ENCODE results near the gene NTNG2.

DNA sequence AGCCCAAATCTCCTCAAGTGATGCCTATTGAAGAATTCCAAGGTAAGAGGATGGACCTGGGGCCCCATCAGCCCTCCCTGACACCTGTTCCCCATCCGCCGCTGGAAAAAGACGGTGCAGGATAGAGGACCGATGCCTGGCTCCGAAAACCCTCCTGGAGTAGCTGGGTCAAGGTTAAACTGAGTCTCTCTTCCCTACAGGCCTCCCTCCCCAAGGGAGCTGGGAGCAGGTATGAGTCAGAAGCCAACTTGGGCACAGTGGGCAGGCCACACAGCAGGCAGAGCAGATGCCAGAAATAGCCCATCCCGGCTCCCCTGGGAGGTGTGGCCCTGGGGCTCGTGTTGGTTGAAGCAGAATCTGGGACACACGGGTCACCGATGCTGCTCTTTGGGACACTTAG is 75.6 kb downstream of the NTNG2 start:
- TF ChIP-seq CTCF (IDR thresholded peaks at IDR 0.05; ENCODE audit: insufficient read depth, low read length, poor library complexity, severe bottlenecking) (no peak), EZH2phosphoT487 (conservative IDR thresholded peaks at IDR 0.05; ENCODE audit: low read length) (no peak)

Data from SU-DHL-6 (cell line).